Measurements from ENCODE around the gene MAN1C1.

The MAN1C1 gene

DNA sequence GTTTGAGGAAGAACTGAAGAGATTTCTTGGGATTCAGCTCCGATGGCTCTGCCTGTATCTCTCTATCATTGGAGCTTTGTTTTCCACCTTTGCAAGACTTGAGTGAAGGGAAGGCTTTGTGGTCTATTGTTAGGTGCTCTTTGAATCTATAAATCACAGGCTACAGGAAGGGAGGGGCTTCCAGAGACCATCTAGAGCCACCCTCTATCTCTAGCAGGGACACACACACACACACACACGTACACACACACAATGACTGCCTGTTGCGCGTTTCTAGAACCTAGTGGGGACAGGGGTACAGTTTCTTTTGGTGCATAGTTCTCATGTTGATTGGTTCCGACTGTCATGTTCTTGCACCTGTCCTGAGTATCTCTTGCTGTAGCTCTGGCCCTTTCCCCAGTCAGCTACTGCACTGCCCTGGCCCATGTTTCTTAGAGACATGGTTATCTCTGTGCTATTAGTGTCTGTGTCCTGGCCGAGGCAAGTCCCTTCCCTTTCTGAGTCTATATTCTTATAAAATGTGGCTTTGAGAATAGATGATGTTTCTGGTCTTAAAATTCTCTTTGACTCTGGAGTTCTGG lies 60.7 kb downstream of the MAN1C1 start:
- DNase-seq (ENCODE audit: low read depth in 1 of 2, low spot score in 1 of 2): no peak

DNA sequence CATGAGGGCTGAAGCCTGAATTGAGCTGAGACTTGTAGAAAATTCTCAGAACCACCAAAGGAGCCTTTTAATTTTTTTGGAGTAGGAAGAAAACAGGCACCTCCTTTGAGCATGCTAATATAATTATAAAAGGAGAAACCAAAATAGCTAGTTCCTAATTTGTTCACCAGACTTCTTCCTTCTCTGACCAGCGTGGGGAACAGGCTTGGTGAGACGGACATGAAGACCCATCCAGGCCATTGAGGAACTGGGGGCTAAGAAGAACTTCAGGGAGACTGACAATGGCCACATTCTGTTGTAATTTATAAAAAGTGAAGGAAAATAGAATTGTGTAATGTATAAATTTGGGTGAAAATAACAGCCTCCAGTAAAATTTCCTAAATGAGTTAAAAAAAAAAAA lies 62.6 kb downstream of the MAN1C1 start:
- no peak for DNase-seq (ENCODE audit: low read depth in 1 of 2, low spot score in 1 of 2)

DNA sequence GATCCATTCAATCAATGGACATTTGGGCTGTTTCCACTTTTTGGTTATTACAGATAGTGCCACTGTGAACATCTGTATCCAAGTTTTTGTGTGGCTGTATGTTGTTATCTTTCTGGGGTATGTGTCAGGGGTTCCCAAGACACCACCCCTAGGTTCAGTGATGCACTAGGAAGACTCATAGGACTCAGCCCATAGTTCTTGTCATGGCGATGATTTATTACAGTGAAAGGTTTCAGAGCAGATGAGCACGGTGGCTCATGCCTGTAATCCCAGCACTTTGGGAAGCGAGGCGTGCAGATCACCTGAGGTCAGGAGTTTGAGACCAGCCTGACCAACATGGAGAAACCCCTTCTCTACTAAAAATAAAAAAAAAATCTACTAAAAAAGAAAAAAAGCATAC lies 64.1 kb downstream of the MAN1C1 start:
- no peak for DNase-seq (ENCODE audit: low read depth in 1 of 2, low spot score in 1 of 2)

DNA sequence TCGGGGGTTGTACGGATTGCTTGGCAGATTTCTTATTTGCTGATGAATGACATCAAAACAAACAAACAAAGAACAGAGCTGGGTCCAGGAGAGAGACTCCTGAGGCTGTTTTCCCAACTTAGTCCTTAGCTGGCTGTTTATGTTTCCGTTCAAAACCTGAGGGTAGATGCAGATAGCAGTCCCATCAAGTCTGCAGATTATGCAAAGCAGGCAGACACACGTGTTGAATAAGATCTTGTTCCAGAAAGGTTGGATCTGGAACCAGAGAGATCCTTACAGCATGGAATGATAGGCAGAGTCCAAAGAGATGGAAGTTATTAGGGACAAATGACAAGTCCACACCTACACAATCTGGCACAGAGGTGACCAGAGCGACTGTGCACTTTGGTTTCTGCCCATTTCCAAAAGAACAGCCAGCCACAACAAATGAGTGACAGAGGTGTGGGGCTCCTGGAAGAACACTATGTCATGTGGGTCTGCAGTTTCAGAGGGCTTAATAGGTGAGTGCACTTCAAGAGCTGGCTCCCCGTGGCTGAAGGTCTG lies 65.5 kb downstream of the MAN1C1 start:
- DNase-seq (ENCODE audit: low read depth in 1 of 2, low spot score in 1 of 2): no peak

DNA sequence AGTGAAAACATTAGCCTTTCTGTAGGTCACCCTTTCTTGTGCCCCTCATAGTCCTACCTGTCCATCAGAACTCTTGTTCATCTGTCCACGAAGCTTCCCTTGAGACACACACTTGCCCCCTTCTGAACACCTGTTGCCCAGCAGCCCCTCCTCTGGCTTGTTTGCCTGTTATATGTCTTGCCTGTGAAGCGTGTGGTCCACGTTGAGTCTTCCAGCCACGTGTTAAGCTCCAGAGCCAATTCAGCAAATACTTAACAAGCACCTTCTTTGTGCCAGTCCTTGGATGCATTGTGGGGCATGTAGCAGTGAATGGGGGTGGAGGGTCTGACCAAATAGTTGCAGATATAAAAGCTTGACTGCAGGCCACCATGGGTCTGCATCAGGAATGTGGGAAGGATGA lies 66.6 kb downstream of the MAN1C1 start:
- DNase-seq (ENCODE audit: low read depth in 1 of 2, low spot score in 1 of 2): no peak

DNA sequence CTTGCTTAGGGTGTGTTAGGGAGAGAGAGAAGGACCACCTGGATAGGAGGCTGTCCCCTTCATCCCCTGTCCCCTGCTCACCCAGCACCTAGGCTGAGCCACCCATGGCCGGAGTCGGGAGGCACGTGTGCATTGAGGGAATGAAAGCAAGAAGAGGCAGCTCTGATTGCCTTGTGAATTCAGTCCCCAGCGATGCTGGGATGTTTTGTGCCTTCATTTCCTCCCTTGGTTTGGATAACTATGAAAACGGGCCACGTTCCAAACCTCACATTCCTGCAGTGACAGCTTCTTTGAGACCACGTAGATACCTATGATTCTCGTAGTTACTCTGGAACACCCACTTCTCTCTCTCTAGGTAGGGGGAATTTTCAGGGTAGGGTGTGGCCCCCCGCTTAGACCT lies 67.1 kb downstream of the MAN1C1 start:
- DNase-seq (ENCODE audit: low read depth in 1 of 2, low spot score in 1 of 2): no peak

DNA sequence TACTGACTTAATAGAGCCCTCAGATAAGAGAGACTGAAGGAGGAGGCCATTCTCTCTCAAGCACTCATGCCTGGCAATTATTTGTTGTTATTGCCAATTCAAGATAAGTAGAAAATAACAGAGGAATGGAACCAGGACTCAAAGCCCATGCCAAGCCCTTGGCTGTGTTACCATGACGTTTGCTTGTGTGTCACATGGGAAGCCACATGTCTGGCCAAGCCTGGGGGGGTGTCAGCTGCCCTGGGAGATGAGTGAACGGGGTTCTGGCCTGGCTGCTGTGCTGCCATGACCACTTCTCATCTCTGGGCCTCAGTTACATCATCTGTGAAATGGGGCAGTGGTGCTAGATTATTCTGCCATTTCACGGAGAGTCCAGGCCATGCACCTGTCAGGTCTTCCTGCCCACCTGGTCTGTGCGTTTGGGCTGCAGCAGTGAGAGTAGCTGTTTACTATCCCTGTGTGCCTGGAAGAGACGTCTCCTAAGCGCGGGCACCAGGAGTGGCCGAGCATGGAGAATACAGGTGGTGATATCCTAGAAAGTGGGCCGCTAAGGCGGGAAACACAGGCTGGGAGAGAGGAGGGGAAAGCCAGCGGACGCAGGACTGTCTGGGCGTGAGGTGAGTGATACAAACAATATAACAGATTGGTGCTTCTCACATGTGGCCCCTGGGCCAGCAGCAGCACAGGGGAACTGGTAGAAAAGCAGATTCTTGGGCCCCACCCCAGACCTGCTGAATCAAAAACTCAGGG lies 67.8 kb downstream of the MAN1C1 start:
- DNase-seq (ENCODE audit: low read depth in 1 of 2, low spot score in 1 of 2): no peak

DNA sequence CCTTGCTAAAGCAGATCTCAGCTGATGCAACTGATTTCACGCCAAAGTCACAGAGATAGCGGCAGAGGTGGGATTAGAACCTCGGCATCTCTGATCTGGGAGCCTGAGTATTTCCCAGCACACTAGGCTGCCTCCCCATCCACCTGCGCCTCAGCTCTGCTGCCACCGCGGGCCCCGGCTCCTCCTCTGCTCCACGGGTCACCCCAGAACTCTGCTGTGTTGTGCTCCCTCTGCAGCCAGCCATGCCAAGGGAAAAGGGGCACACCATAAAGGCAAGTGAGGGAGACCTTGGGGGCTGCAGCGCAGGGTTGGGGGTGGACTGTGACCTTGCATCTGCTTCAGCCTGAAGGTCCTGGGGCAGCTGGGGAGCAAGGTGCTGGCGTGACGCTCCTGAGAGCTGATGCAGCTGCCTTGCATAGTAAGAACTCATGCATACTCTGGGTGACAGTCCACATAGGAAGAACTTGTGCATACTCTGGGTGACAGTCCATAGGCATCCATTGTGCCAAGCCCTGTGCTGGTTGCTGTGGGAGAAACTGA lies 68.7 kb downstream of the MAN1C1 start:
- no peak for DNase-seq (ENCODE audit: low read depth in 1 of 2, low spot score in 1 of 2)

DNA sequence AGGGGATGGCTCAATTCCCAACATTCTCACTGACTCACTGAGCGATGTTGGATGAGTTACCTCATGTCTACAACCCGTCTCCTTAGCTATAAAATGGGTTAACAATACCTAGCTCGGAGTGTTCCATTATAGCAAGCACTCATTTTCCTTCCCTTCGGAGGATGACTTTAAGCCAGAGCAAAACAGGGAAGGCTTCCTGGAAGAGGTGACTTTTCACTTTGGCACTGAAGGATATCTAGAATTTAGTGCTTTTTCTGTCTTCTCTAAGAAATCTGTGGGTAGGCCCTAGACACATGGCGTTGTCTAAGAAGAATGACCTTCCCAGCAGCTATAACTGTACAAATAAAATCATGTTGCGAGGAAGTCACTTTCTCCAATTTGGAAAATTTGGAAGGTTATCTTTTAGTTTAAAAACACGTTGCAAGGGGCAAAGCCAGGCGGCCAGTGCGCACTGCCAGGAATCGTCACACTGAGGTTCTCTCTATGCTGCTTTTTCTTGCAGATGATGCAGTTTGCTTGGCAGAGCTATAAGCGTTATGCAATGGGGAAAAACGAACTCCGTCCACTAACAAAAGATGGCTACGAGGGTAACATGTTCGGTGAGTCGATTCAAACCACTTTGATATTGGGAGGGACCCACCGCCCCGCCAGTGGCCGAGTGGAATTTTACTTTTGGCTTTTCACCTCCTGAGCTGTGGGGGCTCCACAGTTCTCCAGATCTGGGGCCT lies 69.5 kb downstream of the MAN1C1 start:
- DNase-seq (ENCODE audit: low read depth in 1 of 2, low spot score in 1 of 2): no peak

DNA sequence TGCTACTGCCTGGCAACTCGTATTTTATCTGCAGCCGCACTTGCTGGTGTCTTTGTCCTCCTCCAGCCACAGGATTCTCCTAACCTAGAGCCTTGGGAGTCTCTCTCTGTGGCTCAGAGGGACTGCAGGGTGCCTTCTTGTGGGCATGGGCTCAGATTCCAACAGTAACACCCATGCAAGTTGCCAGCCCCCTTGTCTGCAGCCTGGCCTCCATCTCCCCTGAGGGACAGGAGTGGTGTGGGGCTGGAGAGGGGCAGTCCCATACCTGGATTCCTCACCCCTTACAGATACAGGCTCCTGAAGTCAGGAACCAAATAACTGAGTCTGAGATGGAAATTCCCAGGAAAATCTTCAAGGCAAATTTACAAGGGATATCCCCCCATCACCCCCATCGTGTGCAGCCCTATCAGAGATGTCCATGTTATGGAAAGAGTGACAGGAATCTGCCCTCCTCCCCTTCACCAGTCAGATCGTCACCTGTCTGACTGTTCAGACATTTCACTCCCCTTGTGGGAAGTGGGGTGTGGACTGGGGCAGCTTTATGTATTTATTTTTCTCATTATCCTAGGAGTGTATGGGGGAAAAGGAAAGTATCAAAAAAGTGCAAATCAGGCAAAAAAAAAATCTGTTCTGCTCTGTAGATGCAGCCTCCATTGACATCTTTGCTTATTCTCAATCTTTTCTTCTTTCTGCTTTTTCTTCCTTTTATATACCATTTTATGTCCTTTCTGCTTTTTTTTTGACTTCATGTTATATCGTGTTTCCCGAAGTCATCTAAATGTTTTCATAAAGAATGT lies 70.8 kb downstream of the MAN1C1 start:
- no peak for DNase-seq (ENCODE audit: low read depth in 1 of 2, low spot score in 1 of 2)

DNA sequence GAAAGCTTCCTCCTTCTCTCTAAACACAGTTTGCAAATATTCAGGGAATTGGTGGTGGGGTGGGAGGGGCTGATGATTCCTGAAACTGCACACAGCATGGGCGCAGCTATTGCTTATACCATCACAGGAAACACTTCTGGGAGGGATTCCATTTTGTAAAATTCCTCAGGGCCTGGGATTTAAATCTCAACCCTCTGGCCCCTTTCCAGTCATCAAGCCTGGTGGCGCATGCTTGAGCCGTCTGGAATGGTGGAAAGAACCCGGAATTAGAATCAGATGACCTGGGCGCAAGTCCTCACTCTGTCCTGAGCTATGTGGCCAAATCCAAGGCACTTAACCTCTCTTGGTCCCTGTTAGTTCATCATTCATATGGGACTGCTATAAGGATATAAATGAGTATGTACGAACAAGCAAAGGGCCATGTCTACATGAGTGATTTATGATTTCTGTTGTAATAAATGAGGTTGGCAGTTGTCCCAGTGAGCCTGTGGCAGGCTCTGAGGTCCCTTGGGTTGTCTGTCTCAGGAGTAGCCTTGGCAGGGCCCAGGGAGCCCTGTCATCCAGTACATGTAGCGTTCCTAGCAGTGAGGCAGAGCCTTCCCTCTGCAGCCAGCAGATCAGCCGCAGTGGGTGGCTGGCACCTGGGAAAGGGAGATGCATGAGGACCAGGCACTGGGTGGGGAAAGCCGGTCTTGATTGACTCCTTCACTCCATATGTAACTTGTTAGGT lies 72.0 kb downstream of the MAN1C1 start:
- DNase-seq (ENCODE audit: low read depth in 1 of 2, low spot score in 1 of 2): no peak

DNA sequence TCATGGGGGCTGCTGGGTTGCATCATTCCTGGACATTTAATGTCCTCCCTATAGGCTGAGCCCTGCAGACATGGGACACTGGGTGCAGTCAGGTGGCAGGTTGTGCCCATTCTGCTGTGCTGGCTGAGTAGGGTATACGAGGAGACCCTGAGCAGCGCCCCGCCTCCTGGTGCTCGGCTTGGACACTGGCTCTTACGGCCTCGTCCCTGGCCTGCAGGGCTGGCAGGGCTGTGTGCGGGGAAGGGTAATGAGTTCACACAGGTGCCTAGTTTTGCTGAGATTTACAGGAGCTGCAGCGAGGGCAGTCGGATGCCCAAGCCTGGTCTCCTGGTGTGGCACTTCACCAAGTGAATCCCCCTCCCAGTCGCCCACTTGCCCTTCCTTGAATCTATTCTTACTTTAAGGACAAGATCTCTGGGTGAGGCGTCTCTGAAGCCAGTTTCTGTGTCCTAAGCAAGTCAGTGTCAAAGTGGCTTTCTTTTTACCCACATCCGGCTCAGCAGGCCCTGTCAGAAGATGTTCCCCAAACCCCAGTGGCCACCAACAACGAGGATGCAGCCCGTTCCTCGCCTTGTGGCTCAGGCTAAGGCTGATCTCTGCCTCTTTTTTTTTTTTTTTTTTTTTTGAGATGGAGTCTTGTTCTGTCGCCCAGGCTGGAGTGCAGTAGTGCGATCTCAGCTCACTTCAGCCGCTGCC lies 73.2 kb downstream of the MAN1C1 start:
- no peak for DNase-seq (ENCODE audit: low read depth in 1 of 2, low spot score in 1 of 2)

DNA sequence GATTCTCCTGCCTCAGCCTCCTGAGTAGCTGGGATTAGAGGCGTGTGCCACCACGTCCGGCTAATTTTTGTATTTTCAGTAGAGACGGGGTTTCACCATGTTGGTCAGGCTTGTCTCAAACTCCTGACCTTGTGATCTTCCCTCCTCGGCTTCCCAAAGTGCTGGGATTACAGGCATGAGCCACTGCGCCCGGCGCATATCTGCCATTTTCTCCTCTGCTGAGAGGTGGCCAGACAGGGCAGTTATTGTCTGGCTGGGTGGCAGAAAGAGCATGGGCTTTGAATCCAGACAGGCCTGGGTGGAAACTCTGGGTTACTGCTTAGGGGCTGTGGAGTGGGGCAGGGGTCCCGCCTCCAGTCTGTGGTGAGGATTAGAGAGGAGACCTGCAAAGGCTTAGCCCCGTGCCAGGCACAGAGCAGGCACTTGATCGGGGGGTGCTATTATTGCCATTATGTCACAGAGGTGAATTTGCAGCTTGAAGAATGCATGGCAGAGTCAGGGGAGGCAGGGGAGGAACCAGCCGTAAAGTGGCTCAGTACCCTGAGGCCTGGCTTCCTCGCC lies 73.9 kb downstream of the MAN1C1 start:
- DNase-seq (ENCODE audit: low read depth in 1 of 2, low spot score in 1 of 2): no peak

DNA sequence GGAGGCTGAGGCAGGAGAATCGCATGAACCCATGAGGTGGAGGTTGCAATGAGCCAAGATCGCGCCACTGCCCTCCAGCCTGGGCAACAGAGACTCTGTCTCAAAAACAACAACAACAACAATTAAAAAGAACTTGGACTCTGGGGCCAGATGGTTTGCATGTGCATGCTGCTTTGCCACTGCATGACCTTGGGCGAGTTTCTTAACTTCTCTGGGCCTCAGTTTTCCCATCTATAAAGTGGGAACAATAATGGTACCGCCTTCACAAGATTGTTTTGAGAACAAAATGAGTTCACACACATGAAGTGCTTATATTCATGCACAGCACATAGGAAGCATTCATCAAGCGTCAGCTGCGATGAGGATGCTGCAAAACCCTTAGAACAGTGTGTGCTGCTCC lies 74.6 kb downstream of the MAN1C1 start:
- no peak for DNase-seq (ENCODE audit: low read depth in 1 of 2, low spot score in 1 of 2)

DNA sequence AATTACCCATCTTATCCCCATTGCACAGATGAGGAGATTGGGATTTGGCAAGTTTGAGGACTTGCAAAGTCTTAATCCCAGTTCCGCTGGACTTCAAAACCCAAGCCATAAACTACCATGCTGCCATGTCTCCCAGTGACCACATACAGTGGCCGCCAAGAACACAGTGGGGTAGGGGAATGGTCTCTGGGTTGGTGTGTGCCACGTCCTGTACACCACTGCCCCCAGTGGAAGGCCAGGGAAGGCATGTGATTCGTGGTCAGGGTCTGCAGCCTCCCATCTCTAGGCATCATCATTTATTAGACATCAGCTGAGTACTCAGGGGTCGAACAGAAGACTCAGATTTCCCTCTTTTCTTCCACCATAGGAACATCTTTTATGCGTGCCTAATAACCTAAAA lies 76.0 kb downstream of the MAN1C1 start:
- DNase-seq (ENCODE audit: low read depth in 1 of 2, low spot score in 1 of 2): no peak

DNA sequence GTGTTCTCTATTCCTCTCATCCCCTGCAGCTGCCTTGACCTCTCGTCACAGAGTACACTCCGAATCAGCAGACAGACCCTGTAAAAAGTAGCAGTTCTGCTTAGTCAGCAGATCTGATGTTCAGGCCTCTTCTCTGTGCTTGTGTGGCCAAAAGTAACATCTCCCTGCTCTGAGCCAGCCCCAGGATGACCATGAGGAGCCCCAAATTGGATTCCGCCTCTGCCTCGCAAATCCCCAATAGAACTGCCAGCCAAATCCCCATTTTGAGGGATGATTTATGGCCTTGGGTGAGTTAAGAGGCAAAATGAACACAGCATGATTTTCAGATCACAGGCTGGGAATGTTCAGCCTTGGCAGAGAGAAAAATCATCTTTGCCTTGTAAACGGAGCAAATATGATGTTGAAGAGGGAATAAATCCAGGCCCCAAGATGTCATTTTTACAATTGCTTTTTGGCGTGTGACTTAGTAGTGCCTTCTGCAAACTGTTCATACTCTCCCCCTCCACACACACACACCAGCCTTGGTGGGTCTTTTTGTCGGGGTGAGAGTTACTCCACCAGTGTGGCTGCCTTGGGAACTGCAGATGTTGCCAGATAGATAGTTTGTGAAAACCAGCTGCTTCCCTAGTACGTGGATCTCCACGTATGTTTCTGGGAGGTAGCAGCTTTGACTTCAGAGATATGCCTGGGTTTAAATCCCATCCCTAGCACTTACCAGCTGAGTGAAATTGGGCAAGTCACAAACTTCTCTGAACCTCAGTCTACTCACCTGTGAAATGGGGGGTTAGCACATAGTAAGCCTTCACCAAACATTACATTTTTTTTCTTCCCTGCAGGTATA lies 77.8 kb downstream of the MAN1C1 start:
- no peak for DNase-seq (ENCODE audit: low read depth in 1 of 2, low spot score in 1 of 2)

DNA sequence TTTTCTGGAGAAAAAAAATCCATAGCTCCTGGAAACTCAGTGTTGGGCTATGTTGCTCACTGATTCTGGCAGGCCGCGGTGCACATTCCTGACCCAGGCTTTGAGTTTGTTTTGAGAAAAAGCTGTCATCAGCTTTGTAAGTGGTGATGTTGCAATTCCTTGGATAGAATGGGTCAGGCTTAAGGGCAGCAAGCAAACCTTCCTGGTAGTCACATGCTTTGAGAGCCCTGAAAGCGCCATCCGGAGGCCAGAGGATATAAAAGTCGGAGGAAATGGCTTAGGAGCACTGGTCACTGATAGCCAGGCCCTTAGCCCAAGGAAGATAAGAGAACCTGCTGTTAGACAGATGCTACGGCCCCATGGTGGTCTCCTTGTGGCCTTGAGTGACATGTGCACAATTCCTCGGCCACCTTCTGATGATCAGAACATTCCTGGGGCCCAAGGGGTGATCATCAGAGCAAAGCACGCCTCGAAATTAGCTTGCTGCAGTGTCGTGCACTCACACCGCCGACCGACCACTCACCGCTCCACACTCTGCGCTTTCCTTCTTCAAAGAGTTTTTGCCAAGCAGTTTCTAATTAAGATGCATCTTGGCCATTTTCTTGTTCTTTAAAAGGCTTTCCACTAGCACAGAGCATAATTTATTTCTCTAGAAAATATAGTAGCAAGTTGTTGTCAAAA lies 78.6 kb downstream of the MAN1C1 start:
- no peak for DNase-seq (ENCODE audit: low read depth in 1 of 2, low spot score in 1 of 2)

DNA sequence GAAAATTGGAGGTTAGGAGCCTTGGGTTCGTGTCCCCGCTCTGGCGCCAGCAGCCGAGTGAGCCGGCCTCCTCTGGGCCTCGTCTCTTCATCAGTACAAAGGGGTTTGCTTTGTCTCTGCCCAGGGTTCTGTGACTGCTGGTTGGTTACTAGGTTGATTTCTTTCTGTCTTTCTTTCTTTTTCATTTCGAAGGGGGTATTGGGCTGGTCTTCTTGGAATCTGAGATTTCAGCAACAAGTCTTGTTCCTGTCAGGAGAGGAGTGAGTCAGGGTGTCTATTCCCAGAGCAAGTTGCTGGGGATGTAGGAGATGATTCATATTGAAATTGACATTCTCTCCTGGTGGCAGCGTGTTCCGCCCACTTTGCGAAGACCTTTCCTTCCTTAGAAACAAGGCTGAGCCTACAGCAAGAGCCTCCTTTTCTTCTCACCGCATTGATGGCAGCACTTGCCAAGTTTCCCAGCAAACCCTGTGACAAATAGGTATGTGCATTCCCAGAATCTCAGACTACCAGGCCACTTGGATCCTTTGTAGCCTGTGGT lies 79.2 kb downstream of the MAN1C1 start:
- no peak for DNase-seq (ENCODE audit: low read depth in 1 of 2, low spot score in 1 of 2)
